ENCODE results near the gene MOGAT3.
"Not testable (repeated sequence)": the region's sequence is repeated elsewhere in the genome, so short reads cannot be mapped to it uniquely, and the experiment has no call there.

Gene MOGAT3

GRCh38 chr7:101201695-101202602, 1.1 kb upstream of the MOGAT3 start:
- Histone ChIP-seq H3K4me1 (ENCODE audit: insufficient read depth, low read length) (peaks cover 10% of the 10 kb centered on the region), H3K27me3 (ENCODE audit: insufficient read depth, low read length) (peaks cover 16% of the 10 kb centered on the region), H3K9me3 (ENCODE audit: insufficient read depth, low read depth, low read length) (no peaks in the 10 kb centered on the region), H3K4me3 (ENCODE audit: low read length) (peak overlapping the region; percentile 54), H3K9ac (ENCODE audit: low read depth, low read length) (peak overlapping the region; percentile 54), H3K27ac (ENCODE audit: low read depth, low read length) (no peak overlapping the region), H3K36me3 (ENCODE audit: insufficient read depth, low read length) (peaks cover 6% of the 10 kb centered on the region; the same call in 1 of the 2 replicates)
- WGBS, result 86% methylated on average over 75 of the region's 75 CpGs

GRCh38 chr7:101200504-101200861, 353 bp downstream of the MOGAT3 start:
- peak overlapping the region; percentile 57; the same call in 1 of the 2 replicates for H3K27ac ChIP-seq (ENCODE audit: low read depth, low read length)
- WGBS, result 86% methylated on average over 2 of the region's 2 CpGs
- peaks cover 16% of the 10 kb centered on the region for H3K27me3 ChIP-seq (ENCODE audit: insufficient read depth, low read length)
- no peaks in the 10 kb centered on the region for H3K9me3 ChIP-seq (ENCODE audit: insufficient read depth, low read depth, low read length)
- no peaks in the 10 kb centered on the region for H3K36me3 ChIP-seq (ENCODE audit: insufficient read depth, low read length)
- no peak overlapping the region for H3K4me3 ChIP-seq (ENCODE audit: low read length)
- no peak overlapping the region for H3K9ac ChIP-seq (ENCODE audit: low read depth, low read length)
- peaks cover 10% of the 10 kb centered on the region for H3K4me1 ChIP-seq (ENCODE audit: insufficient read depth, low read length)

DNA sequence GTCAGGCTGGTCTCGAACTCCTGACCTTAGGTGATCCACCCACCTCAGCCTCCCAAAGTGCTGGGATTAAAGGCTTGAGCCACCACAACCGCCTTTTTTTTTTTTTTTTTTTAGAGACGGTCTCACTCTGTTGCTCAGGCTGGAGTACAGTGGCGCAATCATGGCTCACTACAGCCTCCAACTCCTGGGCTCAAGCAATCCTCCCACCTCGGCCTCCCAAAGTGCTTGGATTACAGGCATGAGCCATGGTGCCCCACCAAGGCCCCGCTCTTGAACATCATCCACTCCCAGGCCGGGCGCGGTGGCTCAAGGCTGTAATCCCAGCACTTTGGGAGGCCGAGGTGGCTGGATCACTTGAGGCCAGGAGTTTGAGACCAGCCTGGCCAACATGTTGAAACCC, 1.3 kb downstream of the MOGAT3 start:
- not testable (repeated sequence) for H3K27ac ChIP-seq (ENCODE audit: low read depth, low read length)

GRCh38 chr7:101198476-101198875, 2.4 kb downstream of the MOGAT3 start:
- H3K27ac ChIP-seq (ENCODE audit: low read depth, low read length), result no peak overlapping the region
- peaks cover 16% of the 10 kb centered on the region for H3K27me3 ChIP-seq (ENCODE audit: insufficient read depth, low read length)
- no peak overlapping the region for H3K4me3 ChIP-seq (ENCODE audit: low read length)
- peaks cover 10% of the 10 kb centered on the region for H3K4me1 ChIP-seq (ENCODE audit: insufficient read depth, low read length)
- H3K9me3 ChIP-seq (ENCODE audit: insufficient read depth, low read depth, low read length), result no peaks in the 10 kb centered on the region
- WGBS, result 90% methylated on average over 14 of the region's 14 CpGs
- H3K36me3 ChIP-seq (ENCODE audit: insufficient read depth, low read length), result no peaks in the 10 kb centered on the region
- no peak overlapping the region for H3K9ac ChIP-seq (ENCODE audit: low read depth, low read length)

More for the DNA sequence above, 1.3 kb downstream of the MOGAT3 start:
- H3K9me3 ChIP-seq (ENCODE audit: insufficient read depth, low read depth, low read length); H3K9ac ChIP-seq (ENCODE audit: low read depth, low read length); H3K36me3 ChIP-seq (ENCODE audit: insufficient read depth, low read length); H3K4me3 ChIP-seq (ENCODE audit: low read length): not testable (repeated sequence)
- H3K4me1 ChIP-seq (ENCODE audit: insufficient read depth, low read length), result peaks cover 10% of the 10 kb centered on the region
- peaks cover 16% of the 10 kb centered on the region for H3K27me3 ChIP-seq (ENCODE audit: insufficient read depth, low read length)
- whole genome bisulfite sequencing, result 95% methylated on average over 10 of the region's 10 CpGs

DNA sequence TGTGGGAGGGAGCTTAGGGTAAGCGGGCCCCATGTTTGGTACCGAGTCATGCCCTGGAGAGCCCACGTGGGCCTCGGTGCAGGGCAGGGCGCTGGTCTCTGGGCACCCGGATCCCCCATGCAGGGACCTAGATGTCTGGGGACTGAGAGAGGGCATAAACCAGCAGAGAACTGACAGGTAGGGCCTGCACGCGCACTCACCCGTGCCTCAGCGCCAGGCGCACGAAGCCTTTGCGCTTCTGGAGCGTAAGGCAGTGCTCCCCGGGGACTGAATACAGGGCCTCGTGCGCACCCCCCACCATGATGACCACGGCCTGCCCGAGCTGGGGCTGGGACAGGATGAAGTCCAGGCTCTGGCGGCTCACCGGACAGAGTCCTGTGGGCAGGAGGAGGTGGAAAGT, 2.8 kb downstream of the MOGAT3 start:
- 94% methylated on average over 21 of the region's 21 CpGs for WGBS
- Histone ChIP-seq H3K4me1 (ENCODE audit: insufficient read depth, low read length) (peaks cover 10% of the 10 kb centered on the region), H3K36me3 (ENCODE audit: insufficient read depth, low read length) (no peaks in the 10 kb centered on the region), H3K4me3 (ENCODE audit: low read length) (no peak overlapping the region), H3K9me3 (ENCODE audit: insufficient read depth, low read depth, low read length) (no peaks in the 10 kb centered on the region), H3K27ac (ENCODE audit: low read depth, low read length) (no peak overlapping the region), H3K9ac (ENCODE audit: low read depth, low read length) (no peak overlapping the region), H3K27me3 (ENCODE audit: insufficient read depth, low read length) (peaks cover 16% of the 10 kb centered on the region)

DNA sequence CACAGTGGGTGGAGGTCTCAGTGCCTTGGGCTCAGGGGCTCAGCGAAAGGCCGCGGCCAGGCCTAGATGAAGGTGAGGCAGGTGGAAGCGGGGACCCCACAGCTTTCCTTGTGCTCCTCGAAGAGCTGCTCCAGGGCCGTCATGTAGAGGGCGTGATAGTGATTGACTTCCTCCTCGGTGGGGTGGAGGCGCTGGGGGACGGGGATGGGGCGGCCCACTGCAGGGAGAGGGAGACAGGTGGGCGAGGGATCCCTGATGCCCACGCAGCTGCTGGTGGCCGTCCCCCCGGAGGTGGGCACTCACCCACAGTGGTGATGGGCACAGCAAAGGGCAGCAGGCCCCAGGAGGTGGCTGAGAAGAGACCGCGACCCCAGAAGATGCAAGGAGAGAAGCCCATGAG, 5.0 kb downstream of the MOGAT3 start:
- H3K27me3 ChIP-seq (ENCODE audit: insufficient read depth, low read length), result no peaks in the 10 kb centered on the region; the same call in 1 of the 2 replicates
- H3K4me3 ChIP-seq (ENCODE audit: low read length), result no peak overlapping the region
- 93% methylated on average over 17 of the region's 17 CpGs for WGBS
- no peaks in the 10 kb centered on the region for H3K36me3 ChIP-seq (ENCODE audit: insufficient read depth, low read length)
- H3K9me3 ChIP-seq (ENCODE audit: insufficient read depth, low read depth, low read length), result no peaks in the 10 kb centered on the region
- H3K4me1 ChIP-seq (ENCODE audit: insufficient read depth, low read length), result peaks cover 6% of the 10 kb centered on the region
- no peak overlapping the region for H3K27ac ChIP-seq (ENCODE audit: low read depth, low read length)
- no peak overlapping the region for H3K9ac ChIP-seq (ENCODE audit: low read depth, low read length)

DNA sequence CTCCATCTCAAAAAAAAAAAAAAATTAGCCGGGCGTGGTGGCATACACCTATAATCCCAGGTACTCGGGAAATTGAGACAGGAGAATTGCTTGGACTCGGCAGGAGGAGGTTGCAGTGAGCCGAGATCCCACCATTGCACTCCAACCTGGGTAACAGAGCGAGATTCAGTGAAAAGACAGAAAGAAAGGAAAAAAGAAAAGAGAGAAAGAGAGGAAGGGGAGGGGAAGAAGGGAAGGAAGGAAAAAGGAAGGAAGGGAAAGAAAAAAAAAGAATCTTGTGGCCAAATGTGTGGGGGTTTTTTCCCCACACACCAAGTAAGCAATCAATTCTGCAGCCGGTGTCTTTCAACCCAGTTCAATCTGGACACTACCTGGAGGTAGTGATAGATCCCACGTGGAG, 11.7 kb downstream of the MOGAT3 start:
- no peak overlapping the region for H3K27ac ChIP-seq (ENCODE audit: low read depth, low read length)
- H3K4me3 ChIP-seq (ENCODE audit: low read length), result no peak overlapping the region
- no peaks in the 10 kb centered on the region for H3K27me3 ChIP-seq (ENCODE audit: insufficient read depth, low read length)
- no peaks in the 10 kb centered on the region for H3K4me1 ChIP-seq (ENCODE audit: insufficient read depth, low read length)
- 88% methylated on average over 8 of the region's 8 CpGs for WGBS
- H3K9me3 ChIP-seq (ENCODE audit: insufficient read depth, low read depth, low read length), result no peaks in the 10 kb centered on the region
- no peaks in the 10 kb centered on the region for H3K36me3 ChIP-seq (ENCODE audit: insufficient read depth, low read length)
- H3K9ac ChIP-seq (ENCODE audit: low read depth, low read length), result no peak overlapping the region

DNA sequence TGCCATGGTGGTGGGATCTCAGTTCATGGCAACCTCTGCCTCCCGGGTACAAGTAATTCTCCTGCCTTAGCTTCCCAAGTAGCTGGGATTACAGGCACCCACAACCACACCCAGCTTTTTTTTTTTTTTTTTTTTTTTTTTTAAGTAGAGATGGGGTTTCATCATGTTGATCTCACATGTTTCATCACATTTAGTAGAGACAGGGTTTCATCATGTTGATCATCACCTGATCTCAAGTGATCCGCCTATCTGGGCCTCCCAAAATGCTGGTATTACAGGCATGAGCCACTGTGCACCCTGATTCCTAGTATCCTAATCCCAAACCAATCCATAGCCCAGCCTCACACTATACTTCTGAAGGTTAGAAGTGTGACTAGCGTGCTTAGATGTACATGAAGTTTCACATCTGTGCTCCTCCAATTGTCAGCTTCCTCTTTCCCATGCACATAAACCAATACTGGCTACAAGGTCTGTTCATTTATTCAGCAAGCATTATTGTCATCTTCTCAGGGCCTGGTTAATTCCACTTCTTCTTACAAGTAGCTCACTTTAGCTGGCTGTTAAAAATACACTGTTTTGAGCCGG, 13.9 kb downstream of the MOGAT3 start:
- 92% methylated on average over 4 of the region's 4 CpGs for WGBS

DNA sequence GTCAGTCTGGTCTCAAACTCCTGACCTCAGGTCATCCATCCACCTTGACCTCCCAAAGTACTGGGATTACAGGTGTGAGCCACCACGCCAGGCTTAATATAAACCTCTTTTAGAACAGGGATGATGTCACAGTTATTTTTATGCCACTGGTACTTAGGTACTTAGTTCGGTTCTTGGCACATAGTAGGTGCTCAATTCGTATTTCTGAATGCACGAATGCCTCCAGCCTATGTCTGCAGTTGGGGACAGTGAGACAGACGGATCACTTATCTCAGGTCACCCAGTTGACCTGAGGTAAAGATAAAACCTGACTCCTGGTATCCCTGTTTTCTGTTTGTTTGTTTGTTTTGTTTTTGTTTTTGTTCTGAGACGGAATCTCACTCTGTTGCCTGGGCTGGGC, 14.6 kb downstream of the MOGAT3 start:
- H3K4me3 ChIP-seq (ENCODE audit: low read length), result no peak overlapping the region
- no peaks in the 10 kb centered on the region for H3K9me3 ChIP-seq (ENCODE audit: insufficient read depth, low read depth, low read length)
- 0 out of 2 replicates have a peak, but pooled peaks cover 4% of the 10 kb centered on the region for H3K4me1 ChIP-seq (ENCODE audit: insufficient read depth, low read length)
- 91% methylated on average over 6 of the region's 6 CpGs for WGBS
- no peaks in the 10 kb centered on the region for H3K36me3 ChIP-seq (ENCODE audit: insufficient read depth, low read length)
- H3K27me3 ChIP-seq (ENCODE audit: insufficient read depth, low read length), result peaks cover 3% of the 10 kb centered on the region; the same call in 1 of the 2 replicates
- no peak overlapping the region for H3K9ac ChIP-seq (ENCODE audit: low read depth, low read length)
- H3K27ac ChIP-seq (ENCODE audit: low read depth, low read length), result no peak overlapping the region

More for the DNA sequence above, 13.9 kb downstream of the MOGAT3 start:
- H3K27me3 ChIP-seq (ENCODE audit: insufficient read depth, low read length), result no peaks in the 10 kb centered on the region
- H3K9ac ChIP-seq (ENCODE audit: low read depth, low read length), result no peak overlapping the region
- no peak overlapping the region for H3K27ac ChIP-seq (ENCODE audit: low read depth, low read length)
- H3K9me3 ChIP-seq (ENCODE audit: insufficient read depth, low read depth, low read length), result no peaks in the 10 kb centered on the region
- H3K4me3 ChIP-seq (ENCODE audit: low read length), result no peak overlapping the region
- H3K36me3 ChIP-seq (ENCODE audit: insufficient read depth, low read length), result no peaks in the 10 kb centered on the region
- 0 out of 2 replicates have a peak, but pooled peaks cover 4% of the 10 kb centered on the region for H3K4me1 ChIP-seq (ENCODE audit: insufficient read depth, low read length)

DNA sequence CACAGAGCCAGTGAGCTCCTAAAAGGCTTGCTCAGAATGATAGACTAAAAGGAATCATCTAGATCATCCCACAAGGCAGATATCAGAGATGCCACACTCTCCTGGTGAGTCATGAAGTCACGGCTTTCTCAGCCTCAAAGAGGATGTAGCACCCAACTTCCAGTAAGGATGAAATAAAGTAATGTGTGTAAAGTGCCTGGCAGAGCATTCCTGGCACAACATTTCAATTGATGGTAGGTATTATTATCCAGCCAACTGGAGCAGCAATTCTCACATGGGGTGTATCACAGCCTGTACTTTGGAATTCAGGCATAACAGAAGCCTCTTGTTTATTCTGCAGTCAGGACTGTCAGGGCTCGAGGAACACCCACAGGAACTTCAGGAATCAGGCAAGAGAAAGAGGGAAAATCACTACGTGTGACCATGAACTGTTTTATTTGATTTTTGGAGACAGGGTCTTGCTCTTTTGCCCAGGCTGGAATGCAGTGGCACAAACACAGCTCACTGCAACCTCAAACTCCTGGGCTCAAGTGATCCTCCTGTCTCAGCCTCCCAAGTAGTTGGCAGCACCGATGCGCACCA, 15.5 kb downstream of the MOGAT3 start:
- Histone ChIP-seq H3K4me1 (ENCODE audit: insufficient read depth, low read length) (peaks cover 4% of the 10 kb centered on the region; the same call in 1 of the 2 replicates), H3K27me3 (ENCODE audit: insufficient read depth, low read length) (peaks cover 12% of the 10 kb centered on the region), H3K9me3 (ENCODE audit: insufficient read depth, low read depth, low read length) (no peaks in the 10 kb centered on the region), H3K27ac (ENCODE audit: low read depth, low read length) (no peak overlapping the region), H3K36me3 (ENCODE audit: insufficient read depth, low read length) (no peaks in the 10 kb centered on the region), H3K9ac (ENCODE audit: low read depth, low read length) (no peak overlapping the region), H3K4me3 (ENCODE audit: low read length) (no peak overlapping the region)
- WGBS, result 75% methylated on average over 5 of the region's 5 CpGs

DNA sequence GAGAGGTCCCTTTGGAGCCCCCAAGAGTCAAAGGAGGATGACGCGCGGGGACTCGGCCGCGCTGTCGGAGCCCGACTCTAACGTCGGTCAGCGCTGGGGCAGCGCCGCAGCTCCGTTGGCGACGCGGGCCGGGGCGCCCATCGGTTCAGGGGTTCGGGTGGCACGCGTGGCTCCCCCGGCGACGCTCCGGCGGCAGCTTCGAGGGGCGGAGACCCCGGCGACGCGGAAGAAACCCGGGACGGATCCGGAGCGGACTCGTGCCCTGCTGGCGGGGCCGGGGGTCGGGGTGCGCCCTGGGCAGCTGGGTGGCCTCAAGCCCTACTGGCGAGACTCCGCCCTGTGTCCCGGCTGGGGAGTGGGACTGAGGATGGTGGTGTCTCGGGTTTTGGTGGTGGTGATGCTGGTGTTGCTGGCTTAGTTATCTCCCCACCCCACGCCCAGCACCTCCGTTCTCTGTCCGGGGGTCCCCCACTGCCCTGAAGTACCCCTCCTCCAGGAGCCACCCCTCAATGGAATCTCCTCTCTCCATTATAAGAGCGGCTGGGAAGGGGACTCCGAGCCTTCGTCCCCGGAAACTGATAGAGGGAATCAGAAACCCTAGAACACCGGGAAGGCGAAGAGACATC, 20.6 kb downstream of the MOGAT3 start, which contains the start of gene NAT16:
Gene NAT16 (minus strand): TSS at position 164 of the 626 bp plus-strand sequence. CDS start 5,486 bp downstream, outside the sequence.
- H3K4me3 ChIP-seq (ENCODE audit: low read length), result peak within 1 kb of the TSS; percentile 58
- H3K4me1 ChIP-seq (ENCODE audit: insufficient read depth, low read length), result peaks cover 4% of the 10 kb centered on the region; the same call in 1 of the 2 replicates
- no peaks in the 10 kb centered on the region for H3K9me3 ChIP-seq (ENCODE audit: insufficient read depth, low read depth, low read length)
- WGBS, result 9% methylated on average over 55 of the region's 56 CpGs
- H3K27me3 ChIP-seq (ENCODE audit: insufficient read depth, low read length), result peaks cover 61% of the 10 kb centered on the region
- no peak within 1 kb of the TSS for H3K27ac ChIP-seq (ENCODE audit: low read depth, low read length)
- no peak within 1 kb of the TSS for H3K9ac ChIP-seq (ENCODE audit: low read depth, low read length)
- no peaks in the 10 kb centered on the region for H3K36me3 ChIP-seq (ENCODE audit: insufficient read depth, low read length)

Measured in HUES64 (cell line).